Lung (tissue), 12 donors: ENCODE measurements around the gene LLGL2. TPM values are rescaled to one million over a fixed set of nuclear protein-coding genes. Genes with fewer than 3 reads are reported as not detected.

Experiments used
- ATAC-seq: fragments of 200-7000 bp; cut with Tn5 transposase; one replicate; pipeline ENCODE4 v1.9.1; 2020; ENCODE audit warnings: moderate number of reproducible peaks; ENCODE audit not compliant: insufficient read depth, low FRiP score
- DNase-seq, 3 donors: peaks; one replicate each; pipeline ENCODE4 v3.0.0-alpha.2; 2013 to 2017
- H3K27ac ChIP-seq, 2 donors: one replicate each; pipeline ENCODE4 v1.5.1; 2013; ENCODE audit warnings: mild to moderate bottlenecking in 2 of 2, moderate library complexity in 2 of 2, control low read depth in 1 of 2, inconsistent platforms in 1 of 2, low read depth in 1 of 2, low read length in 1 of 2
- H3K27me3 ChIP-seq, 3 donors: one replicate each; pipeline ENCODE4 v1.5.1; 2013; ENCODE audit warnings: low read length in 2 of 3; ENCODE audit not compliant: control insufficient read depth in 3 of 3, insufficient read depth in 3 of 3
- H3K36me3 ChIP-seq, 4 donors: one replicate each; pipeline ENCODE4 v1.5.1; 2013; ENCODE audit warnings: low read length in 4 of 4, mild to moderate bottlenecking in 1 of 4, moderate library complexity in 1 of 4; ENCODE audit not compliant: control insufficient read depth in 4 of 4, insufficient read depth in 4 of 4
- H3K4me1 ChIP-seq, 5 donors: one replicate each; pipeline ENCODE4 v1.5.1; 2013; ENCODE audit warnings: low read length in 5 of 5, mild to moderate bottlenecking in 2 of 5, moderate library complexity in 1 of 5; ENCODE audit not compliant: control insufficient read depth in 5 of 5, insufficient read depth in 5 of 5
- H3K4me3 ChIP-seq: one replicate; pipeline ENCODE4 v1.5.1; 2013; ENCODE audit warnings: mild to moderate bottlenecking, control low read depth, moderate library complexity
- H3K9ac ChIP-seq, 2 donors: one replicate each; pipeline ENCODE4 v1.5.1; 2013; ENCODE audit warnings: low read length in 2 of 2, control low read depth in 1 of 2; ENCODE audit not compliant: insufficient read depth in 1 of 2
- H3K9me3 ChIP-seq, 4 donors: one replicate each; pipeline ENCODE4 v1.5.1; 2013; ENCODE audit warnings: low read length in 3 of 4, mild to moderate bottlenecking in 1 of 4, moderate library complexity in 1 of 4; ENCODE audit not compliant: control insufficient read depth in 4 of 4, insufficient read depth in 3 of 4
- WGBS, 2 donors: extraction: QIAGEN DNeasy Blood & Tissue Kit; methylation state at CpG; one replicate each; pipeline ENCODE4 v1.1.7; 2013; 5-methylcytosine and 5-hydroxymethylcytosine counted together
- polyA plus RNA-seq, 2 donors: library from polyadenylated mRNA; stranded (reverse); fragments of 200-250 nt; gene quantifications; one replicate each; pipeline ENCODE4 v1.2.1, GENCODE V29; 2013
- total RNA-seq, 2 donors: library from RNA; depleted of rRNA in 1 of 2; stranded (reverse); fragments of >200 nt in 1 of 2; gene quantifications; one replicate each; pipeline ENCODE4 v1.2.1, GENCODE V29; 2014 to 2021
- TF ChIP-seq, protein P1 (sequence below): IDR thresholded peaks from 2 replicates; pipeline ENCODE4 v1.5.1; 2012; ENCODE audit warnings: mild to moderate bottlenecking; ENCODE audit errors: control extremely low read depth, extremely low read depth
- donor health status: control.
- donor health status: control.
- donor health status: Bipolar disorder and iron deficiency.
- donor health status: healthy.
- donor health status: DM: yes; HTN: yes; CAD: no.

Gene LLGL2
- total and polyA plus RNA-seq, 4 donors, result 80.5 to 199 (median 149) TPM

DNA sequence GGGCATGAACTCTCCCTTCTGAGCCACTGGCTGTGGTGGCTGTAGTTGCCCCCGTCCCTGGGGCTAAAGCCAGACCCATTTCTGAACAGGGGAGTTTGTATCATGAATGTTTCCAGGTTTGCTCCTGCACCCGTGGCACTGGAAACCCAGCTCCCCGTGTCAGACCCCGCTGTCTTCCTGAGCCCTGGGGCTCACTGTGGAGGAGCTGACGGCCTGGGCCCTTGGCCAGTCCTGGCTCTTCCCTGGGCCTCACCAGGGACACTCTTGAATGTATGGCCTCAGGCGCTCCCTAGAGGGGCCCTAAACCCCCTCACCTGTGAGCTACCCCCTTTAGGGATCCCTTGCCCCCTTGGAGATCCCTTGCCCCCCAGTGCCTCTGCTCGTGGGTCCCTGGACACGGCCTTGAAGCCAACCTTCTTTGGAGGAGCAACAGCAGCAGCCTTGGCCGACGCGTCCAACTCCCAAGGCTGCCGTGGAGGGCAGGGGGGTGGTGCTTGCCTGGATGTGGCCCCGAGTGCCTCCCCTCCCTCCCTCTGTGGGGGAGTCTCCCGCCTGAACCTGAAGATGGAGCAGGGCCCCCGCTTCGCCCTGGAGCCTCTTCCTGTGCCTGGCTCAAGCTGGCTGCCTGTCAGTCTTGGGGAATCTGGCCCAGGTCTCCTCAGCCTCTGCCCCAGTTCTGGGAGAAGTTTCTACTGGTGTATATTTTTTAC lies 26.0 kb upstream of the LLGL2 start:
- ATAC-seq, result no peak
- no peaks in the 10 kb centered on the region for H3K4me1 ChIP-seq
- no peak for DNase-seq
- TF ChIP-seq, protein P1, sequence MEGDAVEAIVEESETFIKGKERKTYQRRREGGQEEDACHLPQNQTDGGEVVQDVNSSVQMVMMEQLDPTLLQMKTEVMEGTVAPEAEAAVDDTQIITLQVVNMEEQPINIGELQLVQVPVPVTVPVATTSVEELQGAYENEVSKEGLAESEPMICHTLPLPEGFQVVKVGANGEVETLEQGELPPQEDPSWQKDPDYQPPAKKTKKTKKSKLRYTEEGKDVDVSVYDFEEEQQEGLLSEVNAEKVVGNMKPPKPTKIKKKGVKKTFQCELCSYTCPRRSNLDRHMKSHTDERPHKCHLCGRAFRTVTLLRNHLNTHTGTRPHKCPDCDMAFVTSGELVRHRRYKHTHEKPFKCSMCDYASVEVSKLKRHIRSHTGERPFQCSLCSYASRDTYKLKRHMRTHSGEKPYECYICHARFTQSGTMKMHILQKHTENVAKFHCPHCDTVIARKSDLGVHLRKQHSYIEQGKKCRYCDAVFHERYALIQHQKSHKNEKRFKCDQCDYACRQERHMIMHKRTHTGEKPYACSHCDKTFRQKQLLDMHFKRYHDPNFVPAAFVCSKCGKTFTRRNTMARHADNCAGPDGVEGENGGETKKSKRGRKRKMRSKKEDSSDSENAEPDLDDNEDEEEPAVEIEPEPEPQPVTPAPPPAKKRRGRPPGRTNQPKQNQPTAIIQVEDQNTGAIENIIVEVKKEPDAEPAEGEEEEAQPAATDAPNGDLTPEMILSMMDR, result no peak
- H3K9ac ChIP-seq, result no peak overlapping the region
- WGBS, 2 donors, result 57 to 59% methylated on average over 16 of the region's 16 CpGs
- peak overlapping the region in 1 of 2 donors; percentile 15 for H3K27ac ChIP-seq
- H3K27me3 ChIP-seq, result no peaks in the 10 kb centered on the region
- H3K36me3 ChIP-seq, result peaks cover 0 to 83% (median 15%) of the 10 kb centered on the region in 4 donors
- H3K4me3 ChIP-seq, result no peak overlapping the region
- H3K9me3 ChIP-seq, result no peaks in the 10 kb centered on the region

DNA sequence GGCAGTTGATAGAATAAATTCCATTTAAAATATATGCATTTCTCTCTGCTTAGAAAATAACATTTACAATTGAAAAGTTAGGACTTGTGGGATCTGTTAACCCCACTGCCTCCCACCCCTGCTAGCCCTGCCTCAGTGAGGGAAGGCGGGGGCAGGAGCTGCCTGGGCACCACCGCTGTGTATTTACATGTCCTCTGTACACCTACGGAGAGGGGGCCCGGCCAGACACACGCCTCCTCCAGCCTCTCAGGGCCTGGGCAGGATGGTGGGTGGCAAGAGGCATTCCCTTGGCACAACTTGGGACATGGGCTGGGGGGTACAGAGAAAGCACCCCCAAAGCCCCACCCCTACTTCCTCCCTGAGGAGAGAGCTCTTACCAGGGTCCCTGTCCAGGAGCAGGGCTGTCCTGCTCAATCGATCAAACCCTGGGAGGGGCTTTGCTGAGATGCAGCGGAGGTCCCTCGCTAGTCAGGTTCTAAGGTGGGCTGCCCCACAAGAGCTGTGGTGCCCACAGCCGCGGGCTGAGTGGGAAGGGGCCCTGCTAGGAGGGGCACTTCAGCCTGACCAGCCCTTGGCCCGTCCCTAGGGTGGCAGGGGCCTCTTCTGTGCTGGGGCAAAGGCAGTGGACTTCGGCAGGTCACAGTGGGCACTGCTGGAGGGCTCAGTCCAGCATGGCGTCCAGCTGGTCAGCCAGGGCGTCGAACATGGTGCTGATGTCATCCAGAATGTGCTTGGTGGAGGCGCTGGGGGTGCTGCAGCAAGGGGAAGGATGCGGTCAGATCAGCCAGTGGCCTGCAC lies 24.9 kb upstream of the LLGL2 start:
- H3K27me3 ChIP-seq, result no peaks in the 10 kb centered on the region
- TF ChIP-seq, protein P1, result no peak
- H3K36me3 ChIP-seq, result peaks cover 0 to 83% (median 15%) of the 10 kb centered on the region in 4 donors
- no peak overlapping the region for H3K9ac ChIP-seq
- H3K4me1 ChIP-seq, result no peaks in the 10 kb centered on the region
- 82 to 90% methylated on average over 16 to 17 of the region's 17 CpGs for WGBS, 2 donors
- DNase-seq, result no peak
- H3K9me3 ChIP-seq, result no peaks in the 10 kb centered on the region
- H3K27ac ChIP-seq, result peak overlapping the region in 1 of 2 donors; percentile 54
- H3K4me3 ChIP-seq, result no peak overlapping the region
- ATAC-seq, result no peak

DNA sequence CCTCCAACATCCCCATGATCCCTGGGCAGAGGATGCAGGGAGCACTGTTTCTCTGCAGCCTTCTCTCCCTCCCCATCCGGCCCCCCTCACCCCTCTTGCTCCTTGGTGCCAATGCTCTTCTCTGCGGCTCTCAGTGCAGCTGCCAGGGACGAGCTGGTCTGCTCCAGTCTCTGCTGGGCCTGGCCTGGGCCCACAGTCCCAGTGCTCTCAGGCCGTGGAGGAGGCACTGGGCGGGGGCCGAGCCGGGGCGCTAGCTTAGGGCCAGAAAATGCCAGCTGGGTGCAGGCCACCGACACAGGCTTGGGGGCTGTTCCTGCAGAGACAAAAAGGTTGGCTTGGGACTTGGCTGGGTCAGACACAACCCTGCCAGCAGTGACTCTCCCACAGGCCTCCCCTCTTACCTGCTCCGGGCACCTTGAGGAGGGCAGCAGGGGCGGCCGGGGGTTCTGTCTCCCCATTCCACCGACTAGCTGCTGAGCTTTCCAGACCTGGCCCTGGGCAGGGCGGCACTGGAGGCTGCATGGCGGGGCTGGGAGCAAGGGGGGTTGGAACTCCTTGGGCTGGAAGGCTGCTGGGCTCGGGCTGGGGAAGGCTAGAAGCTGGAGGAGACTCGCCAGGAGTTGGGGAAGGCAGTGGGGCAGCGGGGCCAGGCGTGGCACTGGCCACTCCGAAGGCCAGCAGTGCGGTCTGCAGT lies 24.0 kb upstream of the LLGL2 start:
- H3K4me1 ChIP-seq, result no peaks in the 10 kb centered on the region

More for the DNA sequence above, 24.0 kb upstream of the LLGL2 start:
- Histone ChIP-seq H3K4me3 (no peak overlapping the region), H3K27me3 (no peaks in the 10 kb centered on the region), H3K27ac (no peak overlapping the region), H3K9ac (no peak overlapping the region), H3K9me3 (no peaks in the 10 kb centered on the region), H3K36me3 (peaks cover 0 to 83% (median 17%) of the 10 kb centered on the region in 4 donors)
- ATAC-seq (no peak), DNase-seq (no peak)
- WGBS, 2 donors, result 81 to 87% methylated on average over 21 of the region's 21 CpGs
- TF ChIP-seq, protein P1, result no peak
